ENCODE data around the gene ACVRL1. TPM values are rescaled to one million over a fixed set of nuclear protein-coding genes. Genes with fewer than 3 reads are reported as not detected.

Gene ACVRL1
- total and polyA plus RNA-seq, 9 of the 15 experiments (the other 6 are each of a cell fraction or from before 2014, with no cell fraction given): 0.07 to 1.4 (median 0.30) TPM

- H3K4me2 ChIP-seq (ENCODE audit: insufficient read depth, low read length): no peak overlapping the region
- no peak overlapping the region for H3K4me3 ChIP-seq
- in situ Hi-C loops (cut with MboI): no loop called here
- H4K20me1 ChIP-seq (replicated peaks; ENCODE audit: control insufficient read depth, insufficient read depth, low read length): no peaks in the 10 kb centered on the region
- no peaks in the 10 kb centered on the region for H3K79me2 ChIP-seq (ENCODE audit: control insufficient read depth, insufficient read depth, low read length)
- WGBS (ENCODE audit: insufficient coverage, low coverage, missing lambda C conversion rate): 36% methylated on average over 4 of the region's 4 CpGs
- DNase-seq (ENCODE audit: extremely low read depth in 1 of 4, low spot score in 3 of 4) (no peak), FAIRE-seq (no peak), ATAC-seq (no peak)
- H3K9me1 ChIP-seq (ENCODE audit: control insufficient read depth, insufficient read depth, low read length): no peaks in the 10 kb centered on the region
- ChIA-PET CTCF (ENCODE audit: low intra/inter-chr PET ratio) (no interaction called here), POLR2A (interaction anchor here (0.6 to 1.2 kb wide), 2 partner anchors 8 to 187 kb away, joined by 3 to 5 read pairs; no protein-coding TSS in a partner anchor)
- H2AFZ ChIP-seq (ENCODE audit: low read depth, low read length): no peak overlapping the region
- H3K9ac ChIP-seq (ENCODE audit: insufficient read depth in 1 of 2, low read depth in 2 of 2, low read length in 2 of 2): no peak overlapping the region
- BruUV-seq (replicated peaks): no TSS peak
- H3K36me3 ChIP-seq (ENCODE audit: control insufficient read depth, insufficient read depth, low read length): no peaks in the 10 kb centered on the region
- H3K9me3 ChIP-seq (replicated peaks; ENCODE audit: control insufficient read depth, insufficient read depth, low read depth, low read length): no peaks in the 10 kb centered on the region; the same call in 1 of the 2 replicates
- H3K27me3 ChIP-seq (ENCODE audit: control insufficient read depth in 2 of 2, insufficient read depth in 2 of 2, low read length in 2 of 2): peaks cover 9 to 22% of the 10 kb centered on the region in 2 experiments; a peak in 3 of 5 replicates
- TF ChIP-seq ZBTB8A (IDR thresholded peaks at IDR 0.05; ENCODE audit: partially characterized antibody): no peak
- TF ChIP-seq HMG20B (CRISPR knock-in tag; IDR thresholded peaks at IDR 0.05): no peak
- no peak for TF ChIP-seq ZNF311 (CRISPR knock-in tag; IDR thresholded peaks at IDR 0.05)
- no peak for TF ChIP-seq CHD4 (IDR thresholded peaks at IDR 0.05; ENCODE audit: insufficient read depth, insufficient replicate concordance, low read depth, low read length, poor library complexity, severe bottlenecking)
- no peak for TF ChIP-seq ZNF384 (IDR thresholded peaks at IDR 0.05; ENCODE audit: low read depth, low read length)
- TF ChIP-seq YY1 (IDR thresholded peaks at IDR 0.05; ENCODE audit: borderline replicate concordance in 1 of 3, control insufficient read depth in 1 of 3, extremely low read depth in 1 of 3, insufficient read depth in 3 of 3, insufficient read length in 1 of 3, insufficient replicate concordance in 2 of 3, low read depth in 1 of 3, low read length in 2 of 3): no peak
- 0 out of 2 replicates have a peak, but pooled peaks have one; percentile 12 for TF ChIP-seq EGR1 (conservative IDR thresholded peaks at IDR 0.05)
- no peak for TF ChIP-seq POLR2H (tag; IDR thresholded peaks at IDR 0.05; ENCODE audit: low read depth)
- no peak for TF ChIP-seq ARID3A (IDR thresholded peaks at IDR 0.05; ENCODE audit: borderline replicate concordance, low read depth, low read length)
- no peaks in the 10 kb centered on the region; a peak in 1 of 5 replicates for H3K4me1 ChIP-seq (replicated peaks in 1 of 2; ENCODE audit: control insufficient read depth in 2 of 2, insufficient read depth in 2 of 2, low read length in 2 of 2)
- intact Hi-C loops (cut with micrococcal nuclease): no loop called here
- no peak overlapping the region for H3K27ac ChIP-seq (ENCODE audit: extremely low read depth, low read depth, low read length)
These were observed 26.8 kb downstream of the ACVRL1 start for GRCh38 chr12:51934080-51934479.
